PC-9 (cell line): Measurements from ENCODE around the gene SAMHD1. TPM values are rescaled to one million over a fixed set of nuclear protein-coding genes. Genes with fewer than 3 reads are reported as not detected.

Experiments used
- BruUV-seq: library from RNA; stranded (reverse); fragments of 400-500 nt; replicated peaks from 2 replicates; lab custom pipeline; 2021; lab: Mats Ljungman, UMichigan
- CTCF ChIA-PET: fragments of 300-600 bp; sonication (Branson Sonifier 250); formaldehyde crosslinking; loops from one replicate; lab custom pipeline; 2022; ENCODE audit warnings: antibody characterized with exemption; lab: Charles Lee
- POLR2A ChIA-PET: fragments of 300-600 bp; sonication (Branson Sonifier 250); formaldehyde crosslinking; loops from one replicate; lab custom pipeline; 2022; ENCODE audit warnings: antibody characterized with exemption; ENCODE audit not compliant: unreplicated experiment; lab: Charles Lee
- DNase-seq, 2 experiments: peaks; one replicate each; pipeline versions ENCODE4 v3.0.0 to v3.0.0-alpha.2; 2015 to 2022; ENCODE audit warnings: mixed read lengths in 1 of 2
- H2AFZ ChIP-seq: fragments of 200-600 bp; sonication (generic); 2 replicates; pipeline ENCODE4 v1.8.1; 2017; ENCODE audit warnings: antibody characterized with exemption
- H3F3A ChIP-seq: fragments of 200-600 bp; sonication (generic); 2 replicates; pipeline ENCODE4 v1.8.1; 2017; ENCODE audit warnings: antibody characterized with exemption, mild to moderate bottlenecking, low read depth; ENCODE audit not compliant: insufficient read depth
- H3K27ac ChIP-seq: fragments of 200-600 bp; sonication (generic); 2 replicates; pipeline ENCODE4 v1.6.1; 2016; ENCODE audit warnings: mixed run types
- H3K27me3 ChIP-seq: fragments of 200-600 bp; sonication (generic); 2 replicates; pipeline ENCODE4 v1.6.1; 2016; ENCODE audit warnings: low read depth, mixed run types; ENCODE audit not compliant: insufficient read depth
- H3K36me3 ChIP-seq: fragments of 200-600 bp; sonication (generic); 2 replicates; pipeline ENCODE4 v1.6.1; 2016; ENCODE audit warnings: low read depth, mixed run types
- H3K4me1 ChIP-seq: fragments of 200-600 bp; sonication (generic); replicated peaks from 2 replicates; pipeline ENCODE4 v1.6.1; 2016; ENCODE audit warnings: mixed run types; ENCODE audit not compliant: insufficient read depth
- H3K4me2 ChIP-seq: fragments of 200-600 bp; sonication (generic); 2 replicates; pipeline ENCODE4 v1.6.1; 2017; ENCODE audit warnings: mixed run types
- H3K4me3 ChIP-seq: fragments of 200-600 bp; sonication (generic); 2 replicates; pipeline ENCODE4 v1.6.1; 2016; ENCODE audit warnings: mixed run types
- H3K79me2 ChIP-seq: fragments of 200-600 bp; sonication (generic); 2 replicates; pipeline ENCODE4 v1.6.1; 2017; ENCODE audit warnings: low read depth, mixed run types
- H3K9me2 ChIP-seq: fragments of 200-600 bp; sonication (generic); 2 replicates; pipeline ENCODE4 v1.8.1; 2017; ENCODE audit warnings: mild to moderate bottlenecking; ENCODE audit not compliant: insufficient read depth
- H3K9me3 ChIP-seq: fragments of 200-600 bp; sonication (generic); 2 replicates; pipeline ENCODE4 v1.8.1; 2016; ENCODE audit warnings: low read depth; ENCODE audit not compliant: insufficient read depth
- H4K20me1 ChIP-seq: fragments of 200-600 bp; sonication (generic); 2 replicates; pipeline ENCODE4 v1.8.1; 2017; ENCODE audit not compliant: insufficient read depth
- EZH2 ChIP-seq: fragments of 200-600 bp; sonication (generic); IDR thresholded peaks from 2 replicates; pipeline ENCODE4 v1.8.0; 2017; ENCODE audit warnings: antibody characterized with exemption, low read depth
- intact Hi-C: fragments of 100-400 bp; cut with micrococcal nuclease; formaldehyde crosslinking; loops from one replicate; pipeline ENCODE4 v1.10.0; 2022; ENCODE audit not compliant: unreplicated experiment
- total RNA-seq: library from RNA; stranded (reverse); gene quantifications from 2 replicates; pipeline ENCODE4 v1.2.3, GENCODE V29; 2021
- TF ChIP-seq, protein P1 (sequence below): fragments of 200-600 bp; sonication (generic); conservative IDR thresholded peaks from 2 replicates; pipeline ENCODE4 v1.6.1; 2017; ENCODE audit warnings: mixed run types, antibody characterized with exemption, mild to moderate bottlenecking, moderate library complexity

Gene SAMHD1
- total RNA-seq, 1 experiment from 2014 or later = 21.2 TPM

DNA sequence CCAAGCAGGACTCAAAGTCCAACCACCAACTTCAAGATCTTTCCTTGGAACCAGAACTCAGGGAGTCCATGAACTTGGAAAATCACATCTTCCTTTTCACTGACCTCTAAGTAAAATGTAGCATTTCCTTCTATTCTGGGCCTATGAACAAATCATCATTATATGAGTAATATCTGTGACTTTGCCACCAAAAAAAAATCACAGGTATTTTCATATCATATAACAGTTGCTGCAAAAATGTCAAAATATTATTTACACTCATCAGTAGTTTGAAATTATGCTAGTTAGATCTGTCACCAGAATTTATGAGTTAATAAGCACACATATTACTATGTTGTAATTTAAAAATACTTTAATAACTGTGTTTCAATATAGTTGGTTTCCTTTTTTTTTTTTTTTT, 102.8 kb downstream of the SAMHD1 start:
- no peaks in the 10 kb centered on the region for H3K27me3 ChIP-seq
- H3K9me3 ChIP-seq = no peaks in the 10 kb centered on the region
- no peaks in the 10 kb centered on the region for H3K9me2 ChIP-seq
- H3K27ac ChIP-seq = no peak overlapping the region
- H3K4me2 ChIP-seq = no peak overlapping the region
- ChIA-PET CTCF (no interaction called here), POLR2A (no interaction called here)
- no peak overlapping the region for H2AFZ ChIP-seq
- intact Hi-C loops = no loop called here
- H3K36me3 ChIP-seq = no peaks in the 10 kb centered on the region
- peaks cover 11% of the 10 kb centered on the region for H3F3A ChIP-seq
- no peaks in the 10 kb centered on the region for H4K20me1 ChIP-seq
- no TSS peak for BruUV-seq
- peaks cover 12% of the 10 kb centered on the region for H3K4me1 ChIP-seq
- H3K79me2 ChIP-seq = no peaks in the 10 kb centered on the region
- no peak for DNase-seq
- TF ChIP-seq EZH2 = no peak
- TF ChIP-seq, protein P1, sequence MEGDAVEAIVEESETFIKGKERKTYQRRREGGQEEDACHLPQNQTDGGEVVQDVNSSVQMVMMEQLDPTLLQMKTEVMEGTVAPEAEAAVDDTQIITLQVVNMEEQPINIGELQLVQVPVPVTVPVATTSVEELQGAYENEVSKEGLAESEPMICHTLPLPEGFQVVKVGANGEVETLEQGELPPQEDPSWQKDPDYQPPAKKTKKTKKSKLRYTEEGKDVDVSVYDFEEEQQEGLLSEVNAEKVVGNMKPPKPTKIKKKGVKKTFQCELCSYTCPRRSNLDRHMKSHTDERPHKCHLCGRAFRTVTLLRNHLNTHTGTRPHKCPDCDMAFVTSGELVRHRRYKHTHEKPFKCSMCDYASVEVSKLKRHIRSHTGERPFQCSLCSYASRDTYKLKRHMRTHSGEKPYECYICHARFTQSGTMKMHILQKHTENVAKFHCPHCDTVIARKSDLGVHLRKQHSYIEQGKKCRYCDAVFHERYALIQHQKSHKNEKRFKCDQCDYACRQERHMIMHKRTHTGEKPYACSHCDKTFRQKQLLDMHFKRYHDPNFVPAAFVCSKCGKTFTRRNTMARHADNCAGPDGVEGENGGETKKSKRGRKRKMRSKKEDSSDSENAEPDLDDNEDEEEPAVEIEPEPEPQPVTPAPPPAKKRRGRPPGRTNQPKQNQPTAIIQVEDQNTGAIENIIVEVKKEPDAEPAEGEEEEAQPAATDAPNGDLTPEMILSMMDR = no peak
- H3K4me3 ChIP-seq = no peak overlapping the region

DNA sequence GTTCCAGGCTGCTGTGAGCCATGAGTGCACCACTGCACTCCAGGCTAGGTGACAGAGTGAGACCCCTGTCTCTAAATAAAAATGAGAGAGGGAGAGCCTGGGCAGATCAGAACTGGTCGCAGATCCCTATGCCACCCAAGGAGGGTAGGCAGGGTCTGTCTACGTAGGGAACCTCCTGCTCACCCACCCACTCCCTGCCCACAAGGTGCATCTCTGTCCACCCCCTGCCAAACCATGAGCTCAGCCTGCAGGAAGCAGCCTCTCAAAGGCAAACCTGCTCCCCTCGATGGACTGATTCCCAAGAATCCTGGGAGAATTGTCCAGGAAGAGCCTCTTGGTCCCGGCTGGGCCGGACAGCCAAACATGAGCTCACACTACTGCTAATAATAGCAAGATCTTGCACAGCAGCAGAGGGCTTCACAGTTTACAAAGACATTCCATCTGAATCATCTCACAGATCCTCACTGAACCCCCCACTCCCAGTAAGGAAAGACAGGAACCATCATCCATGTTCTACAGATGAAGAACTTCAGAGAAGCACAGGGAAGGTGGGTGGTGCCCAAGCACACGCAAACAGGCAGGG, 103.3 kb downstream of the SAMHD1 start:
- BruUV-seq = no TSS peak
- Histone ChIP-seq H3F3A (peaks cover 11% of the 10 kb centered on the region), H3K4me1 (peaks cover 12% of the 10 kb centered on the region), H2AFZ (no peak overlapping the region), H3K27me3 (no peaks in the 10 kb centered on the region), H3K27ac (no peak overlapping the region), H3K9me3 (no peaks in the 10 kb centered on the region), H3K36me3 (no peaks in the 10 kb centered on the region), H4K20me1 (no peaks in the 10 kb centered on the region), H3K79me2 (no peaks in the 10 kb centered on the region), H3K4me3 (no peak overlapping the region), H3K9me2 (no peaks in the 10 kb centered on the region), H3K4me2 (no peak overlapping the region)
- ChIA-PET CTCF (interaction anchor here (1.0 to 1.3 kb wide), 3 partner anchors 11 to 40 kb away, joined by 3 to 8 read pairs (median 5); no protein-coding TSS in a partner anchor), POLR2A (no interaction called here)
- DNase-seq = no peak
- intact Hi-C loops = no loop called here
- no peak for TF ChIP-seq EZH2
- TF ChIP-seq, protein P1 = no peak

DNA sequence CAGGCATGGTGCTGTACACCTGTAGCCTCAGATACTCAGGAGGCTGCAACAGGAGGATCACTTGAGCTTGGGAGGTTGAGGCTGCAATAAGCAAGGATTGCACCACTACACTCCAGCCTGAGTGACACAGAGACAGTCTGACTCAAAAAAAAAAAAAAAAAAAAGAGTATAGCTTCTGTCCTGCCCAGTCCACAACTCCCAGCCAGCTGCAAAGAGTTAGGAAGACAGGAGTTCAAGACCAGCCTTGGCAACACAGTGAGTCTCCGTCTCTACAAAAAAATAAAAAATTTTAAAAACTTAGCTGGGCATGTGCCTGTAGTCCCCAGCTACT, 103.8 kb downstream of the SAMHD1 start:
- no peaks in the 10 kb centered on the region for H3K9me2 ChIP-seq
- no peak overlapping the region for H3K4me2 ChIP-seq
- H3K79me2 ChIP-seq = no peaks in the 10 kb centered on the region
- no peak overlapping the region for H3K27ac ChIP-seq
- peaks cover 12% of the 10 kb centered on the region for H3K4me1 ChIP-seq
- POLR2A ChIA-PET = no interaction called here
- intact Hi-C loops = no loop called here
- no peak overlapping the region for H3K4me3 ChIP-seq
- no peaks in the 10 kb centered on the region for H3K27me3 ChIP-seq
- H3K36me3 ChIP-seq = no peaks in the 10 kb centered on the region
- CTCF ChIA-PET = interaction anchor here (0.6 to 1.3 kb wide), 4 partner anchors 10 to 39 kb away, joined by 3 to 9 read pairs (median 6); no protein-coding TSS in a partner anchor
- no peak for TF ChIP-seq EZH2
- TF ChIP-seq, protein P1 = no peak
- no peak for DNase-seq
- no peaks in the 10 kb centered on the region for H3K9me3 ChIP-seq
- no peak overlapping the region for H2AFZ ChIP-seq
- H4K20me1 ChIP-seq = no peaks in the 10 kb centered on the region
- peaks cover 11% of the 10 kb centered on the region for H3F3A ChIP-seq
- no TSS peak for BruUV-seq
